Measurements from ENCODE around the gene TCF4. TPM values are rescaled to one million over a fixed set of nuclear protein-coding genes. Genes with fewer than 3 reads are reported as not detected.

TCF4 gene
- total and polyA plus RNA-seq, 9 donors = 50.9 to 167 (median 116) TPM

DNA sequence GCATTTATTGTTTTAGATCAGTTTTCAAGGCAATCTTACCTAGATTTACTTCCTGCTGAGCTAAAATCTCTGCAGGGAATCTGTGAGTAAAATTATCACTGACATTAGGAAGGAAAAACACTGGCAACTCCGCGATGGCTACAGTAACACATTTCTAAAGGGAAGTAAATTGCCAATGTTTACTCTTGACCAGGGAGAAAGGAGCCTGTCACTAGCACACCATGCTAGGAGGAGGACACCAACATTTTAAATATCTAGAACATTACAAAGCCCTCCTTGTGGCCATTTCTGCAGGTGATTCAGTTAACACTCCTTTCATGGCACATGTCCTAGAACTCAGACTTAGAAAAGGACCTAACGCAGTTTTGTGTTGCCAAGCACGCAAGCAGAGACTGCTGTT lies 58.4 kb downstream of the TCF4 start:
- Histone ChIP-seq H3K4me1 (ENCODE audit: control insufficient read depth, insufficient read depth, low read length) (no peaks in the 10 kb centered on the region), H3K9me3 (replicated peaks; ENCODE audit: control insufficient read depth, low read depth, low read length) (no peaks in the 10 kb centered on the region), H3K27ac (ENCODE audit: low read length) (no peak overlapping the region), H3K4me3 (ENCODE audit: low read length) (no peak overlapping the region), H3K36me3 (ENCODE audit: control insufficient read depth, insufficient read depth, low read length) (no peaks in the 10 kb centered on the region), H3K27me3 (ENCODE audit: control insufficient read depth, insufficient read depth, low read length) (no peaks in the 10 kb centered on the region)
- WGBS (ENCODE audit: insufficient coverage) = 100% methylated on average over 2 of the region's 4 CpGs
- DNase-seq = no peak

DNA sequence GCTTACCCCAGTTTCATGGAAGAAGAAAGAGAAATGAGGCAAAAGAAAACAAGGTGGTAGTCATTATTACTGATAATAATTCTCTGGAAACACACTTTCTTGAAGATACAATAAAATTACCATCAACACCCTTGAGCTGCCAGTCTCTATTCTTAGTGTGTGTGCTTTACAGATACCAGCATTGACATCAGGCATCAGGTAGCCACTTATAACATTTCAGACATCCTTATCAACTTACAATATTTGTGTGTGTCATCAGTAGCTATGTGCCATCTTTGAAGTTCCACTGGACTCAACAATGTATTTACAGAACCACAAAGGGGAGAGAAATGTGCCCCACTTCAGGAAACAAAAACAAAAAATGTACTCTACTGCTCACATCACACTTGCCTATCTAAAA lies 62.1 kb downstream of the TCF4 start:
- Histone ChIP-seq H3K4me1 (ENCODE audit: control insufficient read depth, insufficient read depth, low read length) (no peaks in the 10 kb centered on the region), H3K27me3 (ENCODE audit: control insufficient read depth, insufficient read depth, low read length) (no peaks in the 10 kb centered on the region), H3K4me3 (ENCODE audit: low read length) (no peak overlapping the region), H3K27ac (ENCODE audit: low read length) (no peak overlapping the region), H3K9me3 (replicated peaks; ENCODE audit: control insufficient read depth, low read depth, low read length) (no peaks in the 10 kb centered on the region), H3K36me3 (ENCODE audit: control insufficient read depth, insufficient read depth, low read length) (no peaks in the 10 kb centered on the region)
- no peak for DNase-seq

DNA sequence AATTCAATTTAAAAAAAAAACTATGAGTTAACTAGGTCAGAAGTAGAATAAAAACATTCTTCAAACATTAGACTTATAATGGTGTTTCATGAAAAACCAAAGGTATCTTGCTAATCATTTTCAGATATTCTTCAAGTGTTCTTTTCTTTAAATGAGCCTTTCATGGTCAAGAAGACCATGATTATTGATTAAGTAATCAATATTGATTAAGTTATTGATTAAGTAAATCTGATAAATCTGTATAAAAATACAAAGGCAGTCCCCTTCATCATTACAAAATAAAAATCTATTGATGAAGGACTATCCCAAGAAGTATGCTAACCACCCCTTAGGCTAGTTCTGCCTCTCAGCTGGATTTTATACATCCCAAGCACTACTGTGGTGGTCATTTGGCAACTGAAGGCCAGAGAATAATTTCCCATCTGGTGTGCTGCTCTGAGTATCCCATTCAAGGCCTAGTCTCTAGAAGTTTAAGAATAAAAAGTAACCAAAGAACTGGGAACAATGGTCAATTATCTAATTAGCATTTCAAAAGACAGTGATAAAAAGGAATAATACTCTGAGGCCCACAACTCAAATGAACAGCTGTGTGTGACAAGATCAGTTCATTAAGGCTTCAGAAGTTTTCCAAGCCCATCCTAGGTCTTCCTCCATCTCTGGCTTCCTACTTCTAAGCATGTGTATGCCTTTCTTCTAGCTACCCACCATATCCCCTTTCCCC lies 63.5 kb downstream of the TCF4 start:
- Histone ChIP-seq H3K27ac (ENCODE audit: low read length) (no peak overlapping the region), H3K4me1 (ENCODE audit: control insufficient read depth, insufficient read depth, low read length) (no peaks in the 10 kb centered on the region), H3K4me3 (ENCODE audit: low read length) (no peak overlapping the region), H3K36me3 (ENCODE audit: control insufficient read depth, insufficient read depth, low read length) (no peaks in the 10 kb centered on the region), H3K9me3 (replicated peaks; ENCODE audit: control insufficient read depth, low read depth, low read length) (no peaks in the 10 kb centered on the region), H3K27me3 (ENCODE audit: control insufficient read depth, insufficient read depth, low read length) (no peaks in the 10 kb centered on the region)
- no peak for DNase-seq

DNA sequence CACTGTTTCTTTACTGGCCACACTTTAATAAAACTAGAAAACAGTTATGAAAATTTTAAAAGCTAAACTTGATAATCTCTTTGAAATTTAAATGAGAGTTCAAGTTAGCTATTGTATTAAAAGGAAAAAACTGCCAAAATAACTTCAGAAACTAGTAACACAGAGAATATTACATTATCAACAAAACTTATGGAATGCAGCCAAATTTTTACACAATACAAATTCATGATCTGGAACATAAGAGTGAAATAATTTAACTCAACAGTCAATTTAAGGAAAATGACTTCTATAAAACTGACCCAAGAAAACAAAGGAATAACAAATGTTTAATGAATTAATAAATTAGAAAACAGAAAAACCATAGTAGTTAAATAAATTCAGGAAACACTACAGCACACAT lies 65.0 kb downstream of the TCF4 start:
- no peak for DNase-seq
- Histone ChIP-seq H3K4me1 (ENCODE audit: control insufficient read depth, insufficient read depth, low read length) (no peaks in the 10 kb centered on the region), H3K9me3 (replicated peaks; ENCODE audit: control insufficient read depth, low read depth, low read length) (no peaks in the 10 kb centered on the region), H3K36me3 (ENCODE audit: control insufficient read depth, insufficient read depth, low read length) (no peaks in the 10 kb centered on the region), H3K4me3 (ENCODE audit: low read length) (no peak overlapping the region), H3K27me3 (ENCODE audit: control insufficient read depth, insufficient read depth, low read length) (no peaks in the 10 kb centered on the region), H3K27ac (ENCODE audit: low read length) (no peak overlapping the region)

DNA sequence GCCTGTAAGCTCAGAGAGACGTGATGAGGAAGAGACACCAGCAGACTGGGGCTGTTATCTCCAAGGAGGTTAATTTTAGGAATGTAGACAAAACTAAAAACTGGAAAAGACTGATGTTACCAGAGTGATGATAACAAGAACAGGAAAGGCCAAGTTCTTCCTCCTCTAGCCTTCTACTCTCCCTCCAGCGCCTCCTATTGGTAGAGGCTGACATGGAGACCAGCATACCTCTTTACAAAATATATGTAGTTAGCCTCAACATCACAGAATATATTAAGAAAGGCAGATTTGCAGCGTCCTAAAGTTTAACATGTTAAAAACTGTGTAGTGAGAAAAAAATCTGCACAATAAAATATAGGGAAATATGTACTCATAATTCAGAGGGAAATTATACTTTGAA lies 66.0 kb downstream of the TCF4 start:
- no peaks in the 10 kb centered on the region for H3K4me1 ChIP-seq (ENCODE audit: control insufficient read depth, insufficient read depth, low read length)
- H3K4me3 ChIP-seq (ENCODE audit: low read length) = no peak overlapping the region
- no peaks in the 10 kb centered on the region for H3K36me3 ChIP-seq (ENCODE audit: control insufficient read depth, insufficient read depth, low read length)
- no peaks in the 10 kb centered on the region for H3K27me3 ChIP-seq (ENCODE audit: control insufficient read depth, insufficient read depth, low read length)
- WGBS (ENCODE audit: insufficient coverage) = no CpG with 5 or more reads among the region's 3 CpGs
- H3K9me3 ChIP-seq (replicated peaks; ENCODE audit: control insufficient read depth, low read depth, low read length) = no peaks in the 10 kb centered on the region
- no peak for DNase-seq
- H3K27ac ChIP-seq (ENCODE audit: low read length) = no peak overlapping the region

DNA sequence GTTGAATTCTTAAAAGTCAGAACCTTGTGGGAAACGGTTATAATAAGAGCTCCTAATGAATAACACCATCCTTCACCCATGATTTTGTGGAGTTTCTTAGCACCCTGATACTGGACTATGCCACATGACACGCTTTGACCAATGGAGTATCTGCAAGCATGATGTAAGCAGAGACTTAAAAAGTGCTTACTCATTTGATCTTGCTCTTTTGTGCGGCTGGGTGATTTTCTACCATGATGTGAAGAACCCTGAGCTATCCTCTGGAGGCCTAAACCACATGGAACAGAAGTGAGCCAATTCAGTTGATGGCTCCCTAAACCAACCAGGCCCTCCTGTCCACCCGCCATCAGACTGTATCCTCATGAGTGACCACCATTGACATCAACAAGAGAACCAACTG lies 70.9 kb downstream of the TCF4 start:
- no peak for DNase-seq
- H3K4me1 ChIP-seq (ENCODE audit: control insufficient read depth, insufficient read depth, low read length) = peaks cover 4% of the 10 kb centered on the region
- peaks cover 4% of the 10 kb centered on the region for H3K36me3 ChIP-seq (ENCODE audit: control insufficient read depth, insufficient read depth, low read length)
- WGBS (ENCODE audit: insufficient coverage) = 100% methylated on average over 2 of the region's 4 CpGs
- H3K9me3 ChIP-seq (replicated peaks; ENCODE audit: control insufficient read depth, low read depth, low read length) = no peaks in the 10 kb centered on the region
- no peak overlapping the region for H3K4me3 ChIP-seq (ENCODE audit: low read length)
- no peaks in the 10 kb centered on the region for H3K27me3 ChIP-seq (ENCODE audit: control insufficient read depth, insufficient read depth, low read length)
- no peak overlapping the region for H3K27ac ChIP-seq (ENCODE audit: low read length)

DNA sequence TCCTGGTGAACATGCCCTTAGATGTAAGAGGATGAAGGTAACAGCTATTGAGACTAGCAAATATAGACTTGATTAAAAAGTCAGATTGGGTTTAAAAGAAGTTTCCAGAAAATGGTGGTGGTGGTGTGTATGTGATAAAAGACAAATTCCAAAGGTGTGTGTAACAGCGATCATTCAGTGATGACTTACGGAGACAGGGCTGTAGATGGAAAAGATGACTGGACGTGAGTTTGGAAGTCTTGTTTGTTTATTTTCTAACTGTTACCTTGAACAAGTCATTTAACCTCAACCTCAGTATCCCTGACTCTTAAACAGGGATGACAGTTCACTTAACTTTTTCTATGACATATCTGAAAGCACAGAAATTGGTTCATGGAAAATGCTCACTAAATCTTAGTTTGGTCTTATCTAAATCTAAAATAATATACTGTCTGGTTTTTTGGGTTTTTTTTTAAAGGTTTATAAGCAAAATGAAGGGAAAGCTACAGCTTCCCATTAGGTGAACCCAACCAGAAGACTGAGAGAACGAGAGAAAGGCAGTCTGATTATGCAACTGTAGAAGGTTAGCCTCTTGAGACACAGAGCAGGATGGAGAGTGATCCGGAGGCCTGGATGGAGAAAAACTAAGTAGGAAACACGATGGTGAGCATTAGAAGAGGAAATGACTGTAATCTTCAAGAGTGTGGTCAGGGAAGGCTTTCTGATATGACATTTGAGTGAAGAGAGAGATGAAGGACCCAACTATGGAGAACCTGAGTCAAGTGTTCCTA lies 71.9 kb downstream of the TCF4 start:
- Histone ChIP-seq H3K36me3 (ENCODE audit: control insufficient read depth, insufficient read depth, low read length) (peaks cover 4% of the 10 kb centered on the region), H3K4me3 (ENCODE audit: low read length) (no peak overlapping the region), H3K9me3 (replicated peaks; ENCODE audit: control insufficient read depth, low read depth, low read length) (no peaks in the 10 kb centered on the region), H3K4me1 (ENCODE audit: control insufficient read depth, insufficient read depth, low read length) (peaks cover 4% of the 10 kb centered on the region), H3K27ac (ENCODE audit: low read length) (no peak overlapping the region), H3K27me3 (ENCODE audit: control insufficient read depth, insufficient read depth, low read length) (no peaks in the 10 kb centered on the region)
- 63% methylated on average over 3 of the region's 6 CpGs for WGBS (ENCODE audit: insufficient coverage)
- DNase-seq = no peak

DNA sequence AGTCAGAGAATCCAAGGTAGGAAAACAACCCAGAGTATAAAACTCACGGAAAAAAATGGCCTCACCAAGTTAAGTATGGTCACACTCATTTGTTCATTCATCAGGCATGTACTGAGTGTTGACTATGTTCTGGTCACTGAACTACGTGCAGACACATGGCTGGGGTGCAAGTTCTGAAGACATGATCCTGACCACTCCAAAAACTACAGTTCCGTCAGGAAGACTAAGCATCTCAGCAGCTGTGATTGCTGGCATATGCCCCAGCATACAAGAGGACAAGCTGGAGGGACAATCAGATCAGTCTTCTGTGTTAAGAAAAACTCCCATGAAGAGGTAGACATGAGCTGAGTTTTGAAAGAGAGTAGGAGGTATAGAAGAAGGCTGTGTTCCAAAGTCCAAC lies 72.8 kb downstream of the TCF4 start:
- Histone ChIP-seq H3K4me1 (ENCODE audit: control insufficient read depth, insufficient read depth, low read length) (peaks cover 4% of the 10 kb centered on the region), H3K27me3 (ENCODE audit: control insufficient read depth, insufficient read depth, low read length) (no peaks in the 10 kb centered on the region), H3K36me3 (ENCODE audit: control insufficient read depth, insufficient read depth, low read length) (peaks cover 4% of the 10 kb centered on the region), H3K4me3 (ENCODE audit: low read length) (no peak overlapping the region), H3K27ac (ENCODE audit: low read length) (peak overlapping the region; percentile 29), H3K9me3 (replicated peaks; ENCODE audit: control insufficient read depth, low read depth, low read length) (no peaks in the 10 kb centered on the region)
- DNase-seq = peak; percentile 78
- 43% methylated on average over 3 of the region's 3 CpGs for WGBS (ENCODE audit: insufficient coverage)

DNA sequence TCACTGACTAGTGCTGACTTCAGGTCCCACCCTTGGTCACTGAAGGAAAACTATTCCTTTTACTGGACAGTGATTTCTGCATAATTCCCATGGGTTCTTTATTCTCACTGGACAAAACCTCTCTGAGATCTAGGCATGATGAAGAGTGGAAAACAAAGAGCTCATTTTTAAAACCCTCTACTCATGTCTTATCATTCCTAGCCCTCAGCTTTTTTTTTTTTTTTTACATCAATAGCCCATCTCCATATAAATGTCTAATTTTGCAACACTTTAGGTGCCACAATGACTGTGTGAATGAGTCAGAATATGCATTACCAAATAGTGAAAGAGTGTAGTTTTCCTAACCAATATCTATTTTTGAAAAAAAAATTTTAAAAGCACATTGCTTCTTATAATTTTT lies 74.8 kb downstream of the TCF4 start:
- Histone ChIP-seq H3K9me3 (replicated peaks; ENCODE audit: control insufficient read depth, low read depth, low read length) (no peaks in the 10 kb centered on the region), H3K4me1 (ENCODE audit: control insufficient read depth, insufficient read depth, low read length) (peaks cover 6% of the 10 kb centered on the region), H3K4me3 (ENCODE audit: low read length) (no peak overlapping the region), H3K27me3 (ENCODE audit: control insufficient read depth, insufficient read depth, low read length) (no peaks in the 10 kb centered on the region), H3K36me3 (ENCODE audit: control insufficient read depth, insufficient read depth, low read length) (peaks cover 4% of the 10 kb centered on the region), H3K27ac (ENCODE audit: low read length) (no peak overlapping the region)
- no peak for DNase-seq

DNA sequence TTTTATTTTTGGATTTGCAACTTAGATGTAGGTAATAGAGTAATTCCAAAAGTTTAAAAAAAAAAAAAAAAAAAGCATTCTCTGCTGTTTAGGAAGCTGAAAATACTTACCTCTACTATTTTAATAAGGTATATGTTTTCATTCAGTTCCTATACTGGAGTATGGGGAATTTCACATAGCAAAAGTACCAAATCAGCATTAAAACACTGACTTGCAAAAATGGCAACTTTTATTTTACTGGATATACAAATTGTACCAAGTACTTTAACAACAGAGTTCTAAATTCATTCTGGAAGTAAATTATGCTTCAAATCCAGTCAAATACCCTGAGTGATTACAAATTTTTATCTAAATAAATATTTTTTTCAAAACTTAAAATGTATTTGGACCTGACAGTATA lies 76.7 kb downstream of the TCF4 start:
- H3K4me1 ChIP-seq (ENCODE audit: control insufficient read depth, insufficient read depth, low read length) = peaks cover 6% of the 10 kb centered on the region
- peak overlapping the region; percentile 86 for H3K27ac ChIP-seq (ENCODE audit: low read length)

DNA sequence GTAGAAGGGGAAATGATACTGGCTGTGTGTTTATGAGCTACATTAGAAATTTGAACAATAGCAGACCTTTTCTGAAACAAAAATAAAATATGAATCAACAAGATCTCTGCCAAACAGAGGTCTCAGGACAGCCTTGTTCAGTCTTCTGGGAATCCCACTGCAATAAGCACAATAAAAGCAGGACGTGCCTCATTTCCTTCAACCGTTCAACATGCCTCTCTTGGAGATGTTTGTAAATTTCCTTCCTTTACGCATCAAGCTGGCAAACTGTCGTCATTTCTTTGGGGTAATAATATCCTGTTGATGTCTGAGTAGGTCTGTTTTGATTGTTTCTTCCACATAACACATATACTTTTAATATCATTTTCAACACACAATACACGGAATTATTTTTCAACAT lies 77.2 kb downstream of the TCF4 start:
- WGBS (ENCODE audit: insufficient coverage) = no CpG with 5 or more reads among the region's 5 CpGs
- peak overlapping the region; percentile 86 for H3K27ac ChIP-seq (ENCODE audit: low read length)
- H3K4me3 ChIP-seq (ENCODE audit: low read length) = no peak overlapping the region
- peaks cover 6% of the 10 kb centered on the region for H3K4me1 ChIP-seq (ENCODE audit: control insufficient read depth, insufficient read depth, low read length)
- no peaks in the 10 kb centered on the region for H3K36me3 ChIP-seq (ENCODE audit: control insufficient read depth, insufficient read depth, low read length)
- DNase-seq = peak; percentile 88
- no peaks in the 10 kb centered on the region for H3K9me3 ChIP-seq (replicated peaks; ENCODE audit: control insufficient read depth, low read depth, low read length)
- no peaks in the 10 kb centered on the region for H3K27me3 ChIP-seq (ENCODE audit: control insufficient read depth, insufficient read depth, low read length)

More for the DNA sequence above, 76.7 kb downstream of the TCF4 start:
- no peak overlapping the region for H3K4me3 ChIP-seq (ENCODE audit: low read length)
- no peaks in the 10 kb centered on the region for H3K9me3 ChIP-seq (replicated peaks; ENCODE audit: control insufficient read depth, low read depth, low read length)
- DNase-seq = no peak
- H3K36me3 ChIP-seq (ENCODE audit: control insufficient read depth, insufficient read depth, low read length) = no peaks in the 10 kb centered on the region
- H3K27me3 ChIP-seq (ENCODE audit: control insufficient read depth, insufficient read depth, low read length) = no peaks in the 10 kb centered on the region
